Colonic mucosa (tissue), 4 donors: ENCODE data around the gene WDR90. TPM values are rescaled to one million over a fixed set of nuclear protein-coding genes. Genes with fewer than 3 reads are reported as not detected.
"Not testable (repeated sequence)": the region's sequence is repeated elsewhere in the genome, so short reads cannot be mapped to it uniquely, and the experiment has no call there.

Source experiments
- DNase-seq: peaks from one replicate; pipeline ENCODE4 v3.0.0-alpha.2; 2020
- H3K27ac ChIP-seq: fragments of 200-600 bp; one replicate; pipeline ENCODE4 v1.8.0; 2021
- H3K27me3 ChIP-seq: fragments of 200-600 bp; one replicate; pipeline ENCODE4 v1.8.0; 2021
- H3K36me3 ChIP-seq: fragments of 200-600 bp; one replicate; pipeline ENCODE4 v1.8.0; 2021
- H3K4me1 ChIP-seq: fragments of 200-600 bp; one replicate; pipeline ENCODE4 v1.8.0; 2021; ENCODE audit warnings: mild to moderate bottlenecking
- H3K4me3 ChIP-seq: fragments of 200-600 bp; one replicate; pipeline ENCODE4 v1.8.0; 2021
- H3K9ac ChIP-seq, 2 donors: one replicate each; pipeline ENCODE4 v1.7.0; 2013; ENCODE audit warnings: control low read depth in 2 of 2, low read depth in 2 of 2, low read length in 2 of 2
- H3K9me3 ChIP-seq: fragments of 200-600 bp; one replicate; pipeline ENCODE4 v1.8.0; 2021
- CTCF ChIP-seq: fragments of 200-600 bp; IDR thresholded peaks from one replicate; pipeline ENCODE4 v1.8.0; 2022; ENCODE audit warnings: antibody characterized with exemption, mild to moderate bottlenecking
- intact Hi-C: fragments of 100-400 bp; cut with DNase I; formaldehyde crosslinking; loops from one replicate; pipeline ENCODE4 v1.14.1; 2022
- total RNA-seq, 2 donors: library from RNA; stranded (reverse); fragmentation: NEBNext Ultra II Directional in 1 of 2; extraction: Animal tissue kit (Norgen Biotek cat#: 25700) in 1 of 2; gene quantifications; one replicate each; pipeline ENCODE4 v1.2.1, GENCODE V29; 2021
- donor health status: healthy.
- donor health status: DM: no; HTN: no; CAD: no.
- donor health status: DM: no; HTN: no; CAD: no.

Gene WDR90
- total RNA-seq, 2 donors from 2014 or later, result 25.1 to 122 TPM

DNA sequence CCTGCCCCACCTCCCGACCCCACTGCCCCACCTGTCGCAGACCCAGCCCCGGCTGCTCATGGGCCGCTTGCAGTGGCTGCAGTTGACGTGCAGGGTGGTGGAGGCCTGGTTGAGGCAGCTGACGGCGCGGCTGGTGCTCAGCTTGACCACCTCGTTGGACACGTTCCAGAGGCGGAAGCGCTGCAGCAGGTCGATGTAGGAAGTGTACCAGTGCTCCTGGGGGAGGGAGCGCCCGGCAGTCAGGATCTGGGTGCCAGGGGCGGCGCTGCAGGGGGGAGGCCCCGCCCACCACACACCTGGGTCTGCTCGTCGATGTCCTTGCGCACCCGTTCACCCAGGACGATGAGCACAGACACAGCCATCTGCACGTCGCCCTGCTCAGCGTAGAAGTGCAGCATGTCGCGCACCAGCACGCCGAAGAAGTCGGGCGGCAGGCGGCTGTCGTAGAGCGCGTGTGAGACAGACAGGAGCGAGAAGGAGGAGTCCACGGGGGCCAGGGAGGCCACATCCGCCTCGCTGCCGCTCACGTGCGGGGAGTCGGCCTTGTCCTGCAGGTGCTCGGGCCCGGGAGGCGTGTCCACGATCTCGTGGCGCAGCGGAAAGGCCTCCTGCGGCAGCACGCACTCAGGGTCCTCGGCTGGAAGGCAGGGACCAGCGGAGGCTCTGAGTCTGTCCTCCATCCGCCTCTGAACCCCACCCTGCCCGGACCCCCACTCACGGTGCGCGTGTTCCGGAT lies 36.0 kb downstream of the WDR90 start:
- H3K4me1 ChIP-seq, result peaks cover 43% of the 10 kb centered on the region
- no peaks in the 10 kb centered on the region for H3K9me3 ChIP-seq
- DNase-seq, result no peak
- TF ChIP-seq CTCF, result no peak
- H3K36me3 ChIP-seq, result peaks cover 6% of the 10 kb centered on the region
- H3K27ac ChIP-seq, result no peak overlapping the region
- peak overlapping the region; percentile 63 for H3K4me3 ChIP-seq
- intact Hi-C loops, result no loop called here
- H3K27me3 ChIP-seq, result no peaks in the 10 kb centered on the region
- no peak overlapping the region for H3K9ac ChIP-seq

DNA sequence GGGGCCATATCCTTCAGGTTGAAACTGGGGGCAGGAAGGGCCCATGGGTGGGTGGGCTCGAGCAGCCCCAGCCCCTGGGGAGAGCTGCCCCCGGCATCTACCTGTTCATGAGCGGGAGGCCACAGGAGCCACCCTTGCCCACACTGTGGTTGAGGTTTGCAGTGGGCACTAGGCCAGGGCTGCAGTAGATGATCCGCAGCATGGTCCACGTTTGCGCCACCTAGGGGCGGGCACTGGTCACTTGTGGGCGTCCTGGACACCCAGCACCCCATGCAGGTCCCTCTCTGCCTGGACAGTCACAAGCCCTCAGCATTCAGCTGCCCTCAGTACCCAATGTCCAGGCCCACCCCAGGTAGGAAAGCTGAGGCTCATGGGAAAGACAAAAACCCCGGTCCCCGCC lies 36.8 kb downstream of the WDR90 start:
- H3K9me3 ChIP-seq, result no peaks in the 10 kb centered on the region
- intact Hi-C loops, result no loop called here
- H3K4me1 ChIP-seq, result peaks cover 41% of the 10 kb centered on the region
- H3K27ac ChIP-seq, result no peak overlapping the region
- peak; percentile 70 for DNase-seq
- H3K36me3 ChIP-seq, result peaks cover 6% of the 10 kb centered on the region
- TF ChIP-seq CTCF, result peak; percentile 44
- H3K9ac ChIP-seq, result no peak overlapping the region
- no peaks in the 10 kb centered on the region for H3K27me3 ChIP-seq
- H3K4me3 ChIP-seq, result no peak overlapping the region

DNA sequence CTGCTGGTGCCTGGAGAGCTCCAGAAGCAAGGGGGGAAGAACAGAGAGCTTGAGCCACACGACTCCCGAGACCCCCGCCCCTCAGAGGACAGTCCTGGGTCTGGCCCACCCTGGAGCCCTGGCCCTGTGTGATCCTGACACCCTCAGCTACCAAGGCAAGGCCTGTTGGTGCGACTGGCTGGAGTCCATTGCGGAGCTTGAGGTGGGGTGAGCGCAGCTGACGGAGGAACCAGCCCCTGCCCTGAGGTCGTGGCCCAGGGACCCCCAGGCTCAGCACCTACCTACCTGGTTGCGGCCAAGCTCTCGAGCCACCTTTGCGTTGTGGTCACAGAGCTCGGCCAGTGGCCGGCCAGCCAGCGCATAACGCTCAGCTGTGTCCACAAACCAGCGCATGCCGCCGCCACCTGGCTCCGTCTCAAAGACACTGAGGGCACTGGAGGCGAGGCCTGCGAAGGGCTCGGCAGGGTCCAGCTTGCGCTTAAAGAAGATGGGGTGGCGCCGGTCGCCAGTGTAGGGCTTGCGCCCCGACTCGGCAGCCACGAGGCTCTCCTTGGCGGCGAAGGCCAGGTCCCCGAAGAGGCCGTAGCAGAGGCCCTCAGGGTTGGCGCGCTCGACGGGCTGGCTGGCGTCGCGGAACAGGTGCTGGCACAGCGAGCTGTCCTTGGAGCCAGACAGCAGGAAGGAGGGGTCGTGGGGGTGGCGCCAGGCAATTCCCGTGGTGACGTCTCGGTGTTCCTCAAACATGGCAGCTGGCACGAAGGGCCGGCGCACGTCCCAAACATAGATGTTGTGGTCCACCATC lies 37.5 kb downstream of the WDR90 start:
- DNase-seq, result no peak
- no peak overlapping the region for H3K9ac ChIP-seq
- intact Hi-C loops, result no loop called here
- TF ChIP-seq CTCF, result no peak
- no peak overlapping the region for H3K4me3 ChIP-seq
- no peaks in the 10 kb centered on the region for H3K9me3 ChIP-seq
- peaks cover 34% of the 10 kb centered on the region for H3K4me1 ChIP-seq
- peaks cover 6% of the 10 kb centered on the region for H3K36me3 ChIP-seq
- H3K27me3 ChIP-seq, result no peaks in the 10 kb centered on the region
- H3K27ac ChIP-seq, result no peak overlapping the region

DNA sequence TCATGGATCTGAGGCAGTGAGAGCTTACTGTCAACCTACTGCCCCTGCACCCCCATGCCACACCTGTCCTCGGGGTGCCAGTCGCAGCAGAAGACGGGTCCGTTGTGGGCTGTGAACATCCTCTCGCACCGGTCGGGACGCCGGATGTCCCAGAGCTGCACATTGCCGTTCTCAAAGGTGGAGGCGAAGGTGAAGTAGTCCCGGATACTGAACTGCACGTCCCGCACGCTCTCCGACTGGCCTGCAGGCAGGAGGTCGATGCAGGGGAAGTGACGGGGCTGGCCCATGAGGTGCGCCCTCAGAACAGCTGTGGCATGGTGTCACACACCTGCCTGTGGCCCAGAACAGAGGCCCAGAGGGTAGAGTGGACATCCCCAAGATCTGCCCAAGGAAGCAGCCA lies 38.3 kb downstream of the WDR90 start:
- H3K27me3 ChIP-seq, result peaks cover 3% of the 10 kb centered on the region
- H3K36me3 ChIP-seq, result peaks cover 4% of the 10 kb centered on the region
- intact Hi-C loops, result no loop called here
- no peak overlapping the region for H3K4me3 ChIP-seq
- no peaks in the 10 kb centered on the region for H3K9me3 ChIP-seq
- no peak overlapping the region for H3K27ac ChIP-seq
- H3K9ac ChIP-seq, result no peak overlapping the region
- DNase-seq, result no peak
- peaks cover 26% of the 10 kb centered on the region for H3K4me1 ChIP-seq
- TF ChIP-seq CTCF, result no peak

DNA sequence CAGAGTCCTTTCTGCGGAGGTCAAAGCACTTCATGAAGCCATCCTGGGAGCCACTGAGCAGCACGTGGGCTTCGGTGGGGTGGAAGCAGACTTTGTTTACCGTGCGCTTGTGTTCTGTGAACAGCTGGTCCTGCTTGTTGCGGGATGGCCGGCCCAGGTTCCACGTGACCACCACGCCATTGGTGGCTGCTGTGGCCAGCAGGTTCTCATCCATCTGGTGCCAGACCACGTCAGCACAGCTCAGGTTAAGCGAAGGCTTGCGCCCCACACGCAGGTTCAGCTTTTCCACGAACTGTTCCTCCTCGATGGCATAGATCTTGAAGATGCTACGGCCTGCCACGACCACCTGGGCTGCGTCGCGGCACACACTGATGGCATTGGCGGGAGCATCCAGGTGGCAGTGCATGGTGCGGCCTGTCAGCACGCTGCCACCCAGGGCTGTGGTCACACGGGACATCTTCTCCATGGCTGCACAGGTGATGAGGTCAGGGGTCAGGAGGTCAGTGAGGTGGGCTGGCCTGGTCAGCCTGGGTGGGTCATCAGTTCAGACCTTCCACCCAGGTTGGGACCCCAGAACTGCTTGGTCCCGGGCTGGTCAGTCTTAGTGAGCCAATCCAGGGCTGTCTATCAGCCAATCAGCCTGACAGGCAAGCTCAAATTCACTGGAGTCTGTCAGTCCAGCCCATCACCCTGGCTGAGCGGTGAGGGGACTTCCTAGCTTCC lies 40.2 kb downstream of the WDR90 start:
- no peak for TF ChIP-seq CTCF
- DNase-seq, result no peak
- no peaks in the 10 kb centered on the region for H3K36me3 ChIP-seq
- intact Hi-C loops, result no loop called here
- H3K9me3 ChIP-seq, result no peaks in the 10 kb centered on the region
- peak overlapping the region; percentile 75 for H3K4me3 ChIP-seq
- H3K27ac ChIP-seq, result no peak overlapping the region
- peaks cover 17% of the 10 kb centered on the region for H3K27me3 ChIP-seq
- peaks cover 20% of the 10 kb centered on the region for H3K4me1 ChIP-seq
- peak overlapping the region; percentile 79 to 89 for H3K9ac ChIP-seq

GRCh38 chr16:691242-691641 lies 42.1 kb downstream of the WDR90 start:
- H3K9me3 ChIP-seq, intact Hi-C loops, DNase-seq, H3K27ac ChIP-seq, H3K9ac ChIP-seq, H3K4me3 ChIP-seq, H3K36me3 ChIP-seq: not testable (repeated sequence)
- peaks cover 23% of the 10 kb centered on the region for H3K27me3 ChIP-seq
- peaks cover 18% of the 10 kb centered on the region for H3K4me1 ChIP-seq
